HG03196 (cell line): ENCODE results near the gene DDX51.
"Not testable (repeated sequence)": the region's sequence is repeated elsewhere in the genome, so short reads cannot be mapped to it uniquely, and the experiment has no call there.

Experiments
- ATAC-seq: cut with Tn5 transposase; IDR thresholded peaks from one replicate; pipeline ENCODE4 v1.9.1; 2021; ENCODE audit not compliant: unreplicated experiment

DDX51 gene

GRCh38 chr12:132141976-132142678, 2.0 kb downstream of the DDX51 start:
- ATAC-seq = no peak

GRCh38 chr12:132140918-132141841, 2.9 kb downstream of the DDX51 start:
- no peak for ATAC-seq

GRCh38 chr12:132140501-132140900, 3.6 kb downstream of the DDX51 start:
- no peak for ATAC-seq

GRCh38 chr12:132139912-132140311, 4.2 kb downstream of the DDX51 start:
- no peak for ATAC-seq

- ATAC-seq = no peak
Measured at GRCh38 chr12:132138941-132139871, 4.9 kb downstream of the DDX51 start.

- no peak for ATAC-seq
Measured at GRCh38 chr12:132137483-132138125, 6.5 kb downstream of the DDX51 start.

GRCh38 chr12:132136226-132136625, 7.9 kb downstream of the DDX51 start:
- not testable (repeated sequence) for ATAC-seq

- ATAC-seq = not testable (repeated sequence)
Measured at GRCh38 chr12:132134653-132135183, 9.4 kb downstream of the DDX51 start.

GRCh38 chr12:132133952-132134652, 10.0 kb downstream of the DDX51 start:
- no peak for ATAC-seq

GRCh38 chr12:132132609-132133430, 11.3 kb downstream of the DDX51 start:
- ATAC-seq = no peak

- ATAC-seq = no peak
Measured at GRCh38 chr12:132131952-132132351, 12.2 kb downstream of the DDX51 start.

GRCh38 chr12:132131229-132131628, 12.9 kb downstream of the DDX51 start:
- ATAC-seq = no peak

- ATAC-seq = no peak
Measured at GRCh38 chr12:132130690-132131089, 13.4 kb downstream of the DDX51 start.

- ATAC-seq = no peak
Measured at GRCh38 chr12:132129007-132129406, 15.1 kb downstream of the DDX51 start.

- no peak for ATAC-seq
Measured at GRCh38 chr12:132127041-132127440, 17.1 kb downstream of the DDX51 start.

- no peak for ATAC-seq
Measured at GRCh38 chr12:132125736-132126135, 18.4 kb downstream of the DDX51 start.

- no peak for ATAC-seq
Measured at GRCh38 chr12:132124766-132125425, 19.2 kb downstream of the DDX51 start.
